ENCODE data around the gene TPM1. TPM values are rescaled to one million over a fixed set of nuclear protein-coding genes. Genes with fewer than 3 reads are reported as not detected.

TPM1 gene
- total RNA-seq, 1 donor from 2014 or later = 229 TPM

DNA sequence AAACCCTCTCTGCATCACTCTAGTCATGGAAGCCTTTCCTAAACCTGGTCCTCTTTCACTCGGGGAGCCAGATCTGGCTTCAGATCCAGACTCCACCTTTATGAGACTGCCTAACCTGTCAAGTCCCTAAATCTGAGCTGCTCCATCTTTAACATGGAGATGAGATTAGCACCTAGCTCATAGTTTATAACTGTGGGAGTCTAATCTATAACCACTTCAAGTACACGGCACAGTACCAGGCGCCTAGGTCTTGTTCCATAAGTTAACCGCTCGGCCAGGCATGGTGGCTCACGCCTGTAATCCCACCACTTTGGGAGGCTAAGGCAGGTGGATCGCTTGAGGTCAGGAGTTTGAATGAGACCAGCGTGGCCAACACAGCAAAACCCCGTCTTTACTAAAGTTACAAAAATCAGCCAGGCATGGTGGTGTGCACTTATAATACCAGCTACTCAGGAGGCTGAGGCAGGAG is 30.3 kb downstream of the TPM1 start:
- H3K27ac ChIP-seq = no peak overlapping the region
- no peak overlapping the region for H3K4me3 ChIP-seq
- DNase-seq (no peak), ATAC-seq (no peak)
- intact Hi-C loops (cut with DNase I) = no loop called here
- peaks cover 10% of the 10 kb centered on the region for H3K4me1 ChIP-seq
- TF ChIP-seq, protein P1, sequence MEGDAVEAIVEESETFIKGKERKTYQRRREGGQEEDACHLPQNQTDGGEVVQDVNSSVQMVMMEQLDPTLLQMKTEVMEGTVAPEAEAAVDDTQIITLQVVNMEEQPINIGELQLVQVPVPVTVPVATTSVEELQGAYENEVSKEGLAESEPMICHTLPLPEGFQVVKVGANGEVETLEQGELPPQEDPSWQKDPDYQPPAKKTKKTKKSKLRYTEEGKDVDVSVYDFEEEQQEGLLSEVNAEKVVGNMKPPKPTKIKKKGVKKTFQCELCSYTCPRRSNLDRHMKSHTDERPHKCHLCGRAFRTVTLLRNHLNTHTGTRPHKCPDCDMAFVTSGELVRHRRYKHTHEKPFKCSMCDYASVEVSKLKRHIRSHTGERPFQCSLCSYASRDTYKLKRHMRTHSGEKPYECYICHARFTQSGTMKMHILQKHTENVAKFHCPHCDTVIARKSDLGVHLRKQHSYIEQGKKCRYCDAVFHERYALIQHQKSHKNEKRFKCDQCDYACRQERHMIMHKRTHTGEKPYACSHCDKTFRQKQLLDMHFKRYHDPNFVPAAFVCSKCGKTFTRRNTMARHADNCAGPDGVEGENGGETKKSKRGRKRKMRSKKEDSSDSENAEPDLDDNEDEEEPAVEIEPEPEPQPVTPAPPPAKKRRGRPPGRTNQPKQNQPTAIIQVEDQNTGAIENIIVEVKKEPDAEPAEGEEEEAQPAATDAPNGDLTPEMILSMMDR (IDR thresholded peaks at IDR 0.05) = no peak
- H3K27me3 ChIP-seq = no peaks in the 10 kb centered on the region
- H3K9me3 ChIP-seq = no peaks in the 10 kb centered on the region
- peaks cover 45% of the 10 kb centered on the region for H3K36me3 ChIP-seq

DNA sequence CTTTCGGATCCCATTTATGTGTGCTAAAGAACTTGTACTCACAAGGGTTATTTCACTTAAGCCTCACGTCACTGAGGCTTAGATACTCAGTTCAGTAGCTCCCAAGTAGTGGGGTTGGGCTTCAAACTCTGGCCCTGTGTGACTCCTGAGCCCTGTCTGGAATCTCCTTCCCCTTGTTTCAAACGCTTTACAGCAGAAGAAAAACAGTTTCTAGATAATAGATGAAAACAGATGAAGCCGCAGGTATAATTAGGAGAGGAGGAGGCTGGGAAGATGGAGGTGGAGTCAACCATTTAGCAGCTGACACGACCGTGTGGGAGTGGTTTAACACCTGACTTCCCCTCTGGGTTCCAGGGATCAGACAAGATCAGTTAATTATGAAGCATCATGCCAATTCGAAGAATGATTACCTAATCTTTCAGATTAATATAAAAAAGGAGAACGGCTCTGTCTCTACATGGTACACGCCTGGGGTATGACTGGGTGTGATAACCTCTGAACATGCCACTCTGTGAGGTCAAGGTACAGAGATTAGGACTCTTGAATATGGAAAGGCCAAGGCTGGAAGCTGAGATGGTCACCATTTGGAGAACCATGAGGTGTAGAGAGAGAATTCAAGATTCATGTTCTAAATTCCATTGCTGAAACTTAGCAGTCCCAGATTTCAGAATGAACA is 31.1 kb downstream of the TPM1 start:
- Histone ChIP-seq H3K4me1 (peaks cover 10% of the 10 kb centered on the region), H3K4me3 (no peak overlapping the region), H3K27me3 (no peaks in the 10 kb centered on the region), H3K36me3 (peaks cover 37% of the 10 kb centered on the region), H3K27ac (no peak overlapping the region), H3K9me3 (no peaks in the 10 kb centered on the region)
- intact Hi-C loops (cut with DNase I) = no loop called here
- TF ChIP-seq, protein P1 (IDR thresholded peaks at IDR 0.05) = no peak
- DNase-seq = no peak
- no peak for ATAC-seq

DNA sequence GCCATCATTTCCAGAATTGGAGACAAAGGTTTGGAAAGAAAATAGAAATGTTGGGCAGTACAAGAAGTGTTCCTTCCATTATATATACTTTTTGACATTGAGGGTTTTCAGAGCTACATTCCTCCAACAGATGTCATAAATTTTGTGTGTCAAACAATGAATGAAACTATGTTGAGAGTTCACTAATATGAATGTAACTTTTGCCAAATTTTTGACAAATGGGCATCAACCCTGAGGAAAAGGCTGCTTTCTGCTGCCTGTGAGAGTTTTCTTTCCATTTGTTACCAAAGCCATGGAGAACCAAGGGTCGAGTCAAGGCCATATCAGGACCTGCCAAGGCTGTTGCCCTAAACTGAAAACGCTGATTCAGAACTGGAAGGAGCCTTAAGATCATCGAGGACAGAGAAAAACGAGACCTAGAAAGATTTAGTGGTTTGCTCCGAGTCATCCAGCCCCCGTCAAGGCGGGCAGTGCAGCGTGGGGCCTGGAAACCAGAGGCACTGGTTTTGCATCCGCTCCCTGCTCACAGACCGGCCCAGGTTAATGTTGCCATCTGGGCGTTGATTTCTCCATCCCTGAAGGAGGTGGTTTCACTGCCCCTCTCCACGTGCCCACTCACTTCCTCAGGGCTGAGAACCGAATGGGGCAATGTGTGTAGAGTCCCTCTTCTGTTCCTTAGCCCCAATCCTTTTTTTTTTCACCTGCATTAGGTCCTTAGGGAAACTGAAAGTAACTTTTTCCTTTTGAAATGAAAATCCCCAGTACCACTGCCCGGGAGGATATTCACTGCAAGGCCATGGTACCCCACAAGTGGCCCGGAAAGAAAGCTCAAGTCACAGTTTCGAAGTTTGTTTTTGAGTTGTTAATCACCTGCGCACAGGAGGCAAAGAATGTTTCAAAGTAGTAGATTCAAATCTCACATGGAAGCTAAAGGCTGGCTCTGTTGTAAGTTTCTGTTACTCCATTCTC is 32.8 kb downstream of the TPM1 start:
- DNase-seq (no peak), ATAC-seq (peak; percentile 56)
- H3K27ac ChIP-seq = no peak overlapping the region
- no peaks in the 10 kb centered on the region for H3K9me3 ChIP-seq
- intact Hi-C loops (cut with DNase I) = no loop called here
- peaks cover 10% of the 10 kb centered on the region for H3K4me1 ChIP-seq
- H3K36me3 ChIP-seq = peaks cover 23% of the 10 kb centered on the region
- no peak overlapping the region for H3K4me3 ChIP-seq
- H3K27me3 ChIP-seq = no peaks in the 10 kb centered on the region
- TF ChIP-seq, protein P1 (IDR thresholded peaks at IDR 0.05) = no peak

DNA sequence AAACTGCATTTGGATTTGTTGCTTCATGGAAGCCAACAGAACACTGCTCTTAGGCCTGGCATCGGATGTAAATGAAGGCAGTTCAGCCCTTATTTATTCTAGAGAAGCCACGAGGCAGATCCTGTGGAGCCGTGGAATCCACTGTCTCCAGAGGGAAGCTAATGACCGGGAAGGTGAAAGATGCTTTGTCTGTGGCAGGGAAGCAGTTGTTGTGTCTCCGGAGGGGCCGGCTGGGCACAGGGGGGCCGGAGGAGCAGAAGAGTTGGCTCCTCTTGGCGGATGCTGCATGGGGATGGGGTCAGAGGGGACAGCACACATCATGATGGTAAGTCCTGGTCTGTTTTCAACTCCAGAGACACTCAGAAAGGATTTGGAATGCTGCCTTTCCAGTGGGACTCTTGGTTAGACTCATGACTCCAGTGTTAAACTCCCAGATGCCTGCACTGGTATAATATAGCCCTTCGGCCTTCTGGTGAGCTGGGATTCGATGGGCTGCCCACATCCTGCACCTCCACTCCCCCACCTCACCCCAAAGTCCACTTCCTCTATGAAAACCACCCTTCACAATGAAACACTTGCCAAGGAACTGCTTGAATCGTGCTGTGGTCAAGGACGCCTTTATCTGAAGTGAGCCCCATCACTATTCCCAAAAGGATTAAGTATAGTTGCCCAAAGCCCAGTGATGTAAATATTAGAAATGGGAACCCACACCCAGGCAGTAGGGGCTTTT is 33.6 kb downstream of the TPM1 start:
- Histone ChIP-seq H3K4me3 (no peak overlapping the region), H3K4me1 (peaks cover 10% of the 10 kb centered on the region), H3K36me3 (peaks cover 15% of the 10 kb centered on the region), H3K27ac (no peak overlapping the region), H3K9me3 (no peaks in the 10 kb centered on the region), H3K27me3 (no peaks in the 10 kb centered on the region)
- DNase-seq (no peak), ATAC-seq (no peak)
- TF ChIP-seq, protein P1 (IDR thresholded peaks at IDR 0.05) = no peak
- intact Hi-C loops (cut with DNase I) = no loop called here

DNA sequence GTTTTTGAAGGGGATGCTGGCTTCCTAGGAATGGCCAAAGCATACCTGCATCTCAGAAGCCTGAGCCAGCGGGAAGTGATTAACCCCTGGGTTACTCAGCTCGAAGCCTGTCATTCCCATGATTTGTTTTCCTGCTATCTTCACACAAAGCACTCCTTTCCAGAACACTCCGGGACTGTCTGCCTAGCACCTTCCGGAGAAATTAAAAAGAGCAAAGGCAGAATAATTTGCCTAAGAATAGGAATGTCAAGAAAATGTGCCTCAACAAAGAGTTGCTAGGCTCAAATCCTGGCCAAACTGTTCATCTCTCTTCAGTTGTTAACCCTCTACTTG is 34.1 kb downstream of the TPM1 start:
- Histone ChIP-seq H3K27me3 (no peaks in the 10 kb centered on the region), H3K4me1 (peaks cover 10% of the 10 kb centered on the region), H3K4me3 (no peak overlapping the region), H3K9me3 (no peaks in the 10 kb centered on the region), H3K27ac (no peak overlapping the region), H3K36me3 (peaks cover 9% of the 10 kb centered on the region)
- intact Hi-C loops (cut with DNase I) = no loop called here
- no peak for ATAC-seq
- TF ChIP-seq, protein P1 (IDR thresholded peaks at IDR 0.05) = no peak
- no peak for DNase-seq

All from upper lobe of right lung (tissue), 1 donor.